ENCODE measurements around the gene UBASH3A. TPM values are rescaled to one million over a fixed set of nuclear protein-coding genes. Genes with fewer than 3 reads are reported as not detected.

Gene UBASH3A
- total and polyA plus RNA-seq, 8 donors = 0.18 to 4.6 (median 0.31) TPM; not detected in 1

DNA sequence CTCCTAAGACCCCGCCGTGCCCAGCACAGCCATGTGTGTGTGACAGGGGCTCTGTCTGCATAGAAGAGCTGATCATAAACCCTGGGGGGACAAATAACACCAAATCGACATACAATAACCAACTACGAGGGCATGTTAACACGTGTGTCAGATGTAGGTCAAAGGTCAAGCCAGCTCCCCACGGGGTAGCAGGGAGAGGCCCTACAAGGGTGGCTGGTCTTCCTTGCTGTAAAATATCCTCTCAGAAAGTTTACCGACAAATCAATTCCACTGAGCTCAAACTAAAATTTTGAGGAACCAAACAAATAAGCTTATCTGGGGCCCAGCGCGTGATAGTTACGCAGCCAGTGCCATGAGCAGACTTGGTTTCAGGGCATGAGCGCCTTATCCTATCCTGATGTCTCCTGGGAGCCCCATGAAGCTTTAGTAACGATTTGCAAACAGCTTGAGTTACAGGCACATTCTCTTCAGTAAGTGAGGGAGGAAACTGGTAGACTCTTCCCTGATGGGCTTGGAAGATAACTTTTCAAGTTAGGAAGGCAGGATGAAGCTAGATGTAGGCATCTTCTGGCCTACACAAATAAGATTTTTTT is 5.2 kb upstream of the UBASH3A start:
- no peak for DNase-seq
- H3K9me3 ChIP-seq = peaks cover 0 to 9% (median 2%) of the 10 kb centered on the region in 4 donors
- intact Hi-C loops (cut with DNase I; ENCODE audit: low total_unique reads) = no loop called here
- peaks cover 0 to 4% (median 1%) of the 10 kb centered on the region in 4 donors for H3K4me1 ChIP-seq
- peaks cover 0 to 2% (median 0%) of the 10 kb centered on the region in 3 donors for H3K27me3 ChIP-seq
- no peak for TF ChIP-seq EP300 (IDR thresholded peaks at IDR 0.05)
- TF ChIP-seq, protein P1, sequence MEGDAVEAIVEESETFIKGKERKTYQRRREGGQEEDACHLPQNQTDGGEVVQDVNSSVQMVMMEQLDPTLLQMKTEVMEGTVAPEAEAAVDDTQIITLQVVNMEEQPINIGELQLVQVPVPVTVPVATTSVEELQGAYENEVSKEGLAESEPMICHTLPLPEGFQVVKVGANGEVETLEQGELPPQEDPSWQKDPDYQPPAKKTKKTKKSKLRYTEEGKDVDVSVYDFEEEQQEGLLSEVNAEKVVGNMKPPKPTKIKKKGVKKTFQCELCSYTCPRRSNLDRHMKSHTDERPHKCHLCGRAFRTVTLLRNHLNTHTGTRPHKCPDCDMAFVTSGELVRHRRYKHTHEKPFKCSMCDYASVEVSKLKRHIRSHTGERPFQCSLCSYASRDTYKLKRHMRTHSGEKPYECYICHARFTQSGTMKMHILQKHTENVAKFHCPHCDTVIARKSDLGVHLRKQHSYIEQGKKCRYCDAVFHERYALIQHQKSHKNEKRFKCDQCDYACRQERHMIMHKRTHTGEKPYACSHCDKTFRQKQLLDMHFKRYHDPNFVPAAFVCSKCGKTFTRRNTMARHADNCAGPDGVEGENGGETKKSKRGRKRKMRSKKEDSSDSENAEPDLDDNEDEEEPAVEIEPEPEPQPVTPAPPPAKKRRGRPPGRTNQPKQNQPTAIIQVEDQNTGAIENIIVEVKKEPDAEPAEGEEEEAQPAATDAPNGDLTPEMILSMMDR (IDR thresholded peaks at IDR 0.05) = no peak
- TF ChIP-seq POLR2A (IDR thresholded peaks at IDR 0.05) = no peak
- no peak for TF ChIP-seq POLR2AphosphoS5 (IDR thresholded peaks at IDR 0.05)
- WGBS, 5 donors = 48 to 59% (median 57%) methylated on average over 12 of the region's 12 CpGs
- H3K4me3 ChIP-seq = no peak overlapping the region
- no peaks in the 10 kb centered on the region for H3K36me3 ChIP-seq
- H3K27ac ChIP-seq = no peak overlapping the region

GRCh38 chr21:42400525-42400924 is 3.2 kb upstream of the UBASH3A start:
- peaks cover 0 to 4% (median 1%) of the 10 kb centered on the region in 4 donors for H3K4me1 ChIP-seq
- peaks cover 0 to 9% (median 2%) of the 10 kb centered on the region in 4 donors for H3K9me3 ChIP-seq
- intact Hi-C loops (cut with DNase I; ENCODE audit: low total_unique reads) = loop anchor here (10.0 kb wide), 1 partner anchor 46 kb away; the partner anchor contains the start of gene TFF2
- TF ChIP-seq POLR2AphosphoS5 (IDR thresholded peaks at IDR 0.05) = no peak
- TF ChIP-seq, protein P1 (IDR thresholded peaks at IDR 0.05) = no peak
- TF ChIP-seq EP300 (IDR thresholded peaks at IDR 0.05) = no peak
- no peak for TF ChIP-seq POLR2A (IDR thresholded peaks at IDR 0.05)
- H3K36me3 ChIP-seq = no peaks in the 10 kb centered on the region
- no peak overlapping the region for H3K4me3 ChIP-seq
- no peak for DNase-seq
- no peak overlapping the region for H3K27ac ChIP-seq
- 75 to 83% (median 80%) methylated on average over 4 of the region's 4 CpGs for WGBS, 5 donors
- H3K27me3 ChIP-seq = peaks cover 0 to 7% (median 0%) of the 10 kb centered on the region in 3 donors

- Histone ChIP-seq H3K27ac (peak overlapping the region in 1 of 5 donors; percentile 60), H3K4me1 (peaks cover 0 to 4% (median 1%) of the 10 kb centered on the region in 4 donors), H3K4me3 (no peak overlapping the region), H3K27me3 (peaks cover 0 to 12% (median 0%) of the 10 kb centered on the region in 3 donors), H3K36me3 (no peaks in the 10 kb centered on the region), H3K9me3 (peaks cover 0 to 9% (median 2%) of the 10 kb centered on the region in 4 donors)
- no peak for DNase-seq
- WGBS, 5 donors = 51 to 74% (median 71%) methylated on average over 3 of the region's 3 CpGs
- TF ChIP-seq, protein P1 (IDR thresholded peaks at IDR 0.05) = no peak
- TF ChIP-seq POLR2A (IDR thresholded peaks at IDR 0.05) (no peak), POLR2AphosphoS5 (IDR thresholded peaks at IDR 0.05) (no peak), EP300 (IDR thresholded peaks at IDR 0.05) (no peak)
- intact Hi-C loops (cut with DNase I; ENCODE audit: low total_unique reads) = loop anchor here (10.0 kb wide), 1 partner anchor 46 kb away; the partner anchor contains the start of gene TFF2
Observed at GRCh38 chr21:42401154-42401553, 2.5 kb upstream of the UBASH3A start.

GRCh38 chr21:42401820-42402251 is 1.9 kb upstream of the UBASH3A start:
- Histone ChIP-seq H3K27ac (peak overlapping the region in 1 of 5 donors; percentile 60), H3K4me1 (peaks cover 0 to 4% (median 1%) of the 10 kb centered on the region in 4 donors), H3K4me3 (no peak overlapping the region), H3K36me3 (no peaks in the 10 kb centered on the region), H3K9me3 (peaks cover 0 to 9% (median 2%) of the 10 kb centered on the region in 4 donors), H3K27me3 (peaks cover 0 to 15% (median 0%) of the 10 kb centered on the region in 3 donors)
- intact Hi-C loops (cut with DNase I; ENCODE audit: low total_unique reads) = loop anchor here (10.0 kb wide), 1 partner anchor 47 kb away; the partner anchor contains the start of gene TFF2
- WGBS, 5 donors = 49 to 63% (median 52%) methylated on average over 2 of the region's 2 CpGs
- TF ChIP-seq POLR2A (IDR thresholded peaks at IDR 0.05) (no peak), EP300 (IDR thresholded peaks at IDR 0.05) (no peak), POLR2AphosphoS5 (IDR thresholded peaks at IDR 0.05) (no peak)
- TF ChIP-seq, protein P1 (IDR thresholded peaks at IDR 0.05) = no peak
- DNase-seq = no peak
